GM11168 (cell line): Measurements from ENCODE around the gene GP2.

Experiments
- in situ Hi-C: fragments of 300-500 bp; cut with MboI; formaldehyde crosslinking; loops from one replicate; pipeline ENCODE4 v1.12.0; 2022; ENCODE audit warnings: low sequenced_read_pairs; ENCODE audit not compliant: unreplicated experiment

The GP2 gene

DNA sequence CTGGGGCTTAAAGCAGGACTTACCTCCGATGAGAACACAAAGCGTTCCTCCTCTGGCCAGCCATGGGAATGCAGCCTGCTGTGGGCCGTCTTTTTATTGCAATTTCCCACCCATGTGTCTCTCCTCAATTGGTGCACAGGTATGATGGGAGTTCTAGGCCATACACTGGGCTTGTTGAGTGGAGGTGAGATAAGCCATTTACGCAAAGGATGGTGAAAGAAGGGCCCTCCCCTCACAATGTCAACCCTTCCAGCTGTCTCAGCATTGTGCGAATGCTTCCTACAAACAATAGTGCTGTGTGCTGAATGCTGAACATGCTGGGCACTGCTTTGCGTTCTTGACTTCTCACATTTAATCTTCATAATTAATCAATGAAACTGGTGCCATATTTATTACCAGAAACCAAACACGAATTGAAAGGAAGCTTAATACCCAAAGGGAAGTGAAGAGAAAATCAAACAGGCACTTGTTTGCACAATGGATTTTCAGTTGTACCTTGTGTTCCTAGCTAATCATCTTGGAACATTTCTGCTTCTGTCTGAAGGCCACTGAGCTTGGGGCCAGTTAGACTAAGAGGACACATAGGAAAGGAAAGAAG lies at the start of gene GP2:
Gene GP2, minus strand, starts transcription at position 70 of the 598 bp plus-strand sequence. CDS start 1,082 bp downstream, outside the sequence.
- in situ Hi-C loops, result no loop called here

DNA sequence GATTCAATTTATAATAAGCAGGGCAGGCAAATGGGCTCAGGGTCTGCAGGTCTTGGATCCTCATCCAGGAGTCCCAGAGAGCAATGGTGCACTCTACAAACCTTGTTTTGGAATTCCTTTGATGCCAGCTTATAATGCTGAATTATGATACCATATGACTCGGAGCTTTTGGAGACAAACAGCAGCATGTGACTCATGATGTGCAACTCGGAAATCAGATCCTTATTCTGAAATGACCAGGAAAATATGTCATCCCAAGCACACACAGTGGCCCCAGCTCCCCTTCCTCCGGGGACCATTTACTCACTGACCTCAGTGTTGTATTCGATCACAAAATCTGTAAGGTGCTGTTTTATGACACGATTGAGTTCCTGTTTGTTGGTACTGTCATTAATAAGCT lies 45.4 kb upstream of the GP2 start:
- in situ Hi-C loops, result no loop called here

DNA sequence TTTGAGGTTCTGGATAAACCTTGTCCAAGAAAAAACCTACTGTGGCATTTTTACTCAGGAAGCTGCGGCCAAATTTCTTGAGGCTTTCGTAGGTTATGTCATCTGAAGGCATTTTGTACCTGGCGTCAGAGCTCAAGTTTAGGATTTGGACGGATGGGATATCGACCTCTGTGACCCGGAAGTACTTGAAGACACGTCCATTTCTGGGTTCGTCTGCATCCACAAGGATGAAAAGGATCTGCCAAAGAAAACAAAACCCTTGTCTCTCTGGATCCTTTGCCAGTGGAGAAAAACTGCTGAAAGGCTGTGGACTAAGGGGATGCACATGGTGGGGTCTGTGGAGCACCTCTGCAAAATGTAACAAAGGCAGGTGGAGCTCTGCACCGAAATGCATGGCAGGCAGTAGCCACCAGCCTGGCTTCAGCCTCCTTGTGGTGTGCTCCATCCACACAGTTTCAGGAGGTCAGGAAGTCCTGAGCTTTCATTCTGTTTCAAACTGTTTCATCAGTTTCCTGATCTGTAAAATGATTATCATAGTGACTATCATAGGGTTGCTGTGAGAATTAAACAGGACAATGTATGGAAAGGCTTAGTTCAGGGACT lies 42.2 kb upstream of the GP2 start:
- in situ Hi-C loops, result no loop called here

DNA sequence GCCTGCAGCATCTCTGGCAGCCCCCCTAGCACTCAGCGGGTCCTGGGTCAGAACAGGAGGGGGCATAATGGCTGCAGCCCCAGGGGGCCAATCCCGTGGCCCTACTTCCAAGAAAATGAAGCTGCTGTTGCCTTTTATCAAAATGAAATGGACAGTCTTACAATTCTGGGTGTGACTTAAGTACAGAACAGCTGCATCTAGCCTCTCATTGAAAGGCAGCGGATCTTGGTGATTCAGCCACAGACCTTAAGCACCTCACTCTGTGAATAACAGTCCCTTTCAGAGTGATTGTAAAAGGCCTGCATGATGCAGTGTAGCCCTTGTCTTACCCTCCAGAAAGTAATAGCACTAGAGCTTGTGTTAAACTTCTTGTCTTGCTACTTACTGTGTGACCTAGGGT lies 36.7 kb upstream of the GP2 start:
- in situ Hi-C loops, result no loop called here

DNA sequence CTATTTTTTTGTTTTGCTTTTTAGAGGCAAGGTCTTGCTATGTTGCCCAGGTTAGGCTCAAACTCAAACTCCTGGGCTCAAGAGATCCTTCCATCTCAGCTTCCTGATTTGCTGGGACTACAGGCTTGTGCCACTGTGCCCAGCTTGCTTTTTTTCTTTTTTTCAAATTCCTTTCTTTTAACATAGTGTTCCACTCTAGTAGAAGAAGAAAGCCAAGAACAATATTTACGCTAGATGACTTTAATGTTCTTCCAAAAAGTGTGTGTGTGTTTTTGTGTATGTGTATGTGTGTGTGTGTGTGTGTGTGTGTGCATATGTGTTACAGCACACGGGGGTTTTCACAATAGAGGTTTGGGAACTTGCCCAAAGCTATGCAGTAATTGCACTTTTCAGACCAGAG lies 35.9 kb upstream of the GP2 start:
- in situ Hi-C loops, result no loop called here

DNA sequence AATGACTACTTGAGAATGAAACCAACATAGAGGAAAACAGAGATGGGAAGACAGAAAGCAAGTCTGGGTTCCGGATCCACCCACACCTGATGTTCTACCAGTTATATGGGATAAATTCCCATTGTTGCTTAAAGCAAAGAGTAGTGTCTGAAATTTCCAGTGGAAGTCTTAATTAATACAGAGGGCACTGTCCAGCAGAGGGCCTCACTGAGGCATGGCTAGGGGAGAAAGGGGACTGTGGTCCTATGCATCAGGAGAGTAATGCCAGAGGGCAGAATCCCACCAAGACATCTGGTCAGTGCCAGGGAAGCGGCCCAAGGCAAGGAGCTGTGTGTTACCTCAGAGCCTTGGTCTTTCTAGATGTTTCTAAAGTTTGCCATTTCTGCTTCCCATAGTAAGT lies 32.7 kb upstream of the GP2 start:
- in situ Hi-C loops, result no loop called here

DNA sequence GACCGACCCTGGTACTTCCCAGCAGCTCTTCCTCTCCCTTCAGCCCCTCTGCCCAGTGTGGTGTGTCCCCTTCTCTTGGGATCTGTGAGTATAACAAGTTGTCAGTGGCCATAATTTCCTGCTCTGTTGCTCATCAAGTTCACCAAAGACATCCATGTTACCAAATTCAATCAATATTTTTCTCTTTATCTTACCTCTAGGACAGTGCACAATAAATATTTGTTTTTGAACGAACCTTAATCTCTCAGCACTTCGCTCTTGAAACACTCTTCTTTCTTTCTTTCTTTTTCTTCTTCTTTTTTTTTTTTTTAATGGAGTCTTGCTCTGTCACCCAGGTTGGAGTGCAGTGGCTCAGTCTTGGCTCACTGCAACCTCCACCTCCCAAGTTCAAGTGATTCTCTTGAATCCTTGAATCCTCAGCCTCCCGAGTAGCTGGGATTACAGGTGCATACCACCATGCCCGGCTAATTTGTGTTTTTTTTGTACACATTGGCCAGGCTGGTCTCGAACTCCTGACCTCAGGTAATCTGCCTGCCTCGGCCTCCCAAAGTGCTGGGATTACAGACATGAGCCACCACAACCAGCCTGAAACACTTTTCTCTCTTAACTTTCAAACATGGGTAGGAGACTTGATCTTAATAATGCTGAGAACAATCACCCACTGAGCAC lies 27.9 kb upstream of the GP2 start:
- in situ Hi-C loops, result no loop called here

DNA sequence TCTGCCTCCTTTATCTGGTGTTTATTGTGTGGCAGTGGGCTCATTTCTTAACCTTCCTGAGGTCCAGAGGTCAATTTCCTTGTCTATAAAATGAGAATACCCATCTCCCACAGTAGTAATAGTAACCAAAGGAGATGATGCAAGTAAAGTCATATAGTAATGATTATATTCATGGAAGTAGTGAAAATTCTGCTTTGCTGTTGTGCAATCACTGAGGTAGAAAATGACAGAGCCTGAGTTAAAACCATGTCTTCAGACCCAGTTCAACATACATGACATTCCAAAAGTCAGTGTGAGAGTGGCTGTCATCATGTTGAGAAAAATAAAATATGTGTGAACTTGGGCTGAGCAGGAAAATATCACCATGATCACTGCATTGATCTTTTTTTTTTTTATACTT lies 26.1 kb upstream of the GP2 start:
- in situ Hi-C loops, result no loop called here

DNA sequence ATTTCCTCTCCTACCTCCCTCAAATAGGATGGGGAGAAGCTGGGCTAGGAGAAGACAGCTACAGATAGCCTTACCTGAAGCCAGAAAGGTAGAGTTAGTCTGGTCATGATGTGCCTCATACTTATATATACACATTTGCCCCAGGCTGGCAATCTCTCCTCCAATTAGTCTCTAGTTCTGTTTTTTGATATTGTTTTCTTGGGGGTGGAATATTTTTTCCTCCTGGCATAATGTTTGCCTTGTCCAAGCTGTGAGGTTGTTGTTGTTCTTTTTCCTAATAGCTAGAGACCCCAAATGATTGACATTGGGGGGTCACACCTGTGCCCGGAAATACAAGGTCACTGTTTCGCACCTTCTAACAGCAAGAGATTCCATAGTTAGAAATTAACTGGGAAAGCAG lies 25.3 kb upstream of the GP2 start, which contains the start of gene UMOD:
Gene UMOD, minus strand, starts transcription at position 101 of the 400 bp plus-strand sequence. CDS start 1,978 bp downstream, outside the sequence.
- in situ Hi-C loops, result no loop called here

DNA sequence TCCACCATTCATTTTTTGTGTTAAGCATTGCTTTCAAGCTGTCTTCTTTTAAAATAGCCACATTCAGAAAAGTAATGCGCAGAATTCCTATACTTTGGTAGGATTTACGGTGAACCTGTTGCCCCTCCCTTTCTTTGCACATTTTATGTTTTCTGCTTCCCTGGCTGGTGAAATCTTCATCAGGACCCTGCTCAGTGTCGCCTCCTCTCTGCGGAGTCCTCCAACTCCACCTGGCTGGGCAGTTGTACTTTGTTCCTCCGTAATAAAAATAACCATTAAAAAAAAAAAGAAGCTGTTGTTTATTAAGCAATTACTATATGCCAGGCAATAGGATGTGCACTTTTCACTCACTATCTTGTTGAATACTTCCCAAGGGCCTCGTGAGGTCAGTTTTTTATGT lies 22.3 kb upstream of the GP2 start:
- in situ Hi-C loops, result no loop called here

DNA sequence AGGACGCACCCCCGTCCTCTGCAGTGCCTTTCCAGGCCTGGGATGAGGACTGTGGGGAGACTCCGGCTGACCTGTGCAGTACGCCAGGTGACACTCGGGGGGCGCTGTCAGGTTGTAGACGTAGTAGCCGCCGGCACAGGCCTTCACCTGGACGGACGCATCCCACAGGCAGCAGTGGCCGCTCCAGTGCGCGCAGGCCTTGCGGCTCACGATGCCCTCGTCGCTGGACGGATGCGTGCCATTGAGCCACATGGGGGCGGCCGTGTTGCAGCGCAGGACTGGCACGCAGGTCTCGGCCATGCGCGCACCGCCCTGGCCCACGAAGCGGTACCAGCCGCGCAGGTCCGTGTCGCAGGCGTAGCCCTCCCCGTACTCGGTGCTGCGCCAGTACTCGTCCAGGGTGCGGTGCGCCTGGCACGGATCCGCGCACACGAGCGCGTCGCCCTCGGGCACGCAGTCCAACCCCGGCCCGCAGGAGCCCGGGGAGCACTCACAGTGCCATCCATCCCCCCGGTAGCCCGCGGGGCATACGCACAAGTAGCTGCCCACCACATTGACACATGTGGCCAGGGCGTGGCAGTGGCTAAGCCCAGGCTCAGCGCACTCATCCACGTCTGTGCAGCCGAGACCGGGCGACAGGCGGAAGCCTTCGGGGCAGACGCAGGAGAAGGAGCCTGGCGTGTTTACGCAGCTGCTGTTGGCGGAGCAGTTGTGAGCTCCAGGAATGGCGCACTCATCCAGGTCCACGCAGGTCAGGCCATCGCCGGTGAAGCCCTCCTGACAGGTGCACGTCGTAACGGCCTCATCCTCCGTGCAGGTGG lies 21.3 kb upstream of the GP2 start:
- in situ Hi-C loops, result no loop called here

DNA sequence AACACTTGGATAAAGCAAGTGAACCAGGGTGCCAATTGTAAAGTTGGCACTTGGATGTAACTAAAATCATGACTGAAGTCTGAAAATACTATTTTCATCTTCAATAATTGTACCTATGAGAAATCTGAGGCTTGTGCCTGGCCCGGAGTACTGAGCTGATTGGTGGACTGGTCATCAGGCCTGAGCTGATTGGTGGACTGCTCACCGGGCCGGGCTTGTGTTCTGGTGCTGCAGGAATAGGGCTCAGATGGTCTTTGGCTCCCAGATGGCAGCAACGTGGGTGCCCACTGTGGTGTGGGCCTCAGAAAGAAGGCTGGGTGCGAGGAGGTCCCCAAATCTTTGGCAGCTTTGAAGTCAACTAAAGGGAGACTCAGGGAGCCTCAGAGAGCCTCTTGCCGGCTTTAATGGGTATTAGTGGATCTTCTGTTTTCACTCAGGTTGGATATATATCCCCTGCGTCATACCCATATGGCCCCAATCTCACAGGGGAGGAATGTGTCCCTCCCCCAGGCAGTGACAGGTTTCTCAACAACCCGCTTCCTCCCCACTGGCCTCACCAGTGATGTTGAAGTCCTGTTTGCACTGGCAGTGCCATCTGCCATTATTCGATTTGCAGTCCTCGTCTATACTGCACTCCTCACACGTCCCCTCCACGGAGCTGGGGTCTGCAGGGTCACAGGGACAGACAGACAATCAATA lies 20.5 kb upstream of the GP2 start:
- in situ Hi-C loops, result no loop called here

DNA sequence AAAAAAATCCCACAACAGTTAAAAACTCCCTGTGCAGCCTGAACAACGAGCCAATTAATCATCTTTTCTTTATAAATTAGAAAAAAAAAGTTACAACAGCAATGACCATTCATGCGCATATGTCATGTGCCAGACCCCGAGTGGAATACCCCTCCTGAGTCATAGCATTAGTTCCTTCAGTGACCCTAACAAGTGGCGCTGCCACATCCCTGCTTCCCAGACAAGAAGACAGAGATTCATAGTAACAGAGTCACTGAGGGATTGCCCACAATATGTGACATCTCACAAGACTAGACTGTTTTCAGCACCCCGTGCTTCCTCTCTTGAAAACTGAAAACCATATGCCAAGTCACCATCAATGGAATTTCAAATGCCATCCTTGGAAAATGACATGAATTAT lies 17.3 kb upstream of the GP2 start:
- in situ Hi-C loops, result no loop called here

DNA sequence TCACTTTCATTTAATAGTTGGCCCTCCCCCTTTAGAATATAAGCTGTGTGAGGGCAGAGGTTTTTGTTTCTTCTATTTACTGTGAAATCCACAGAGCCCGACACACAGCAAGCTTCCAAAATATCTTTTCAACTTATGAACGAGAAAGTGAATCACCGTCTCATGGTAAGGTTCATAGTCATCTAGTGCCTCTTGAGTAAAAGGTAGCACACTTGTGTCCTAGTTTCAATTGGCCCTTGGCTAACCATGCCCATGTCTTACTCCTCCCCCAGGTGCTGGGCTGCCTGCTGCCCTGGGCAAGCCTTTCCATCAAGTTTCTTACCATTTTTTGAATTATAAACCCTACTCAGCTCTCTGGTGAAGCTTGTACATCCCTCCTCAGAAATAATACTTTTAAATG lies 12.4 kb upstream of the GP2 start:
- in situ Hi-C loops, result no loop called here

DNA sequence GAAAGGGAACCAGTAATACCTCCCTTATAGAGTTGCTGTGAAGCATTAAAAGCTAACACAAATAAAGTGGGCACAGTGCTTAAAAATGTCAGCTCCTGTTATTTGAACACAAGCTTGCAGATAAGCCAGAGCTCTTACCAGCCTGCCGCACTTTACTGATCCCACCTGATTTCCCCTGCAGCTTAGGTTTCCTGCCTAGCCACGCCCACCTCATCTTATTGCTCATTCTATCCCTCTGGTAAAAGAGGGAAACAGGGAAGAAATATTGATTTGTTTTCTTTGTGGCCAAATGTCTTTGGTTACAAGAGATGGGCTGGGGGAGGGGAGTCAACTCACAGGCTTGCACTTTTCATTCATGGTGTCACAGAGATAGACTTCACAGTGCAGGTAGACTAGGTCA lies 9.6 kb upstream of the GP2 start:
- in situ Hi-C loops, result no loop called here

DNA sequence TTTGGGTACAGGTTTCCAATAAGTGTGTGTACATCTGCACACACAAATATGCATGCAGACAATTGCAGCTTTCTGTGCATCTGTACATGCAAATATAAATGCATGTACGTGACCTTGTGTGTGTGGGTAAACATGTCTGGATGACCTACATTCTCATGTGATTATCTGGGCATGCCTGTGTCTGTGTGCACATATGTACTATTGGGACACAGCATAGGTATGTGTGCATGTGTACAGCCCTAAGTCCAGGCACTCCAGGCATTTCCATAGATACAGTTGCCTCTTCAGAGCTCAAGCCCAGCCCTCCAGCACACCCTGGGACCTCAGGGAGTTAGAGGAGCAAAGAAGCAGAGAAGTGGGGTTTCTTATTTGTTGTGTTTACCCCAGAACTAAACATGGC lies 7.1 kb upstream of the GP2 start:
- in situ Hi-C loops, result no loop called here

DNA sequence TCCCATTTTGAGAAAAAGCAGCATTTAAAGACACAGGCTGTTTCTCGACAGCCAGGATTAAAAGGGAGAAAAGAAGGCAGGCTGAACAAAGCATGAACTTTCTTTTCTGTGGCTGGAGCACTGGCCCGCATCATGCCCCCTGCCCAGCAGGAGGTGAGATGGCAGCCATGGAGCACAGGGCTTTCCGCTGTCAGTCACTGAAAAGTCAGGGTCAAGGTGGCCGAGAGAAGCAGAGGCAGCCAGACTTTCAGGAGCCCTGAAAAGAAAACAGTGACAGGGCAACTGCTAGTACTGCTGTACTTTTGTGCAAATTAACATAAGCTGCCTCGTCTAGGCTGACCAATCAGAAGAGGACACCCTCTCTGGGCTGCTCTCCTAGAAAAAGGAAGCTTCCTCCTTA lies 5.8 kb upstream of the GP2 start:
- in situ Hi-C loops, result no loop called here

DNA sequence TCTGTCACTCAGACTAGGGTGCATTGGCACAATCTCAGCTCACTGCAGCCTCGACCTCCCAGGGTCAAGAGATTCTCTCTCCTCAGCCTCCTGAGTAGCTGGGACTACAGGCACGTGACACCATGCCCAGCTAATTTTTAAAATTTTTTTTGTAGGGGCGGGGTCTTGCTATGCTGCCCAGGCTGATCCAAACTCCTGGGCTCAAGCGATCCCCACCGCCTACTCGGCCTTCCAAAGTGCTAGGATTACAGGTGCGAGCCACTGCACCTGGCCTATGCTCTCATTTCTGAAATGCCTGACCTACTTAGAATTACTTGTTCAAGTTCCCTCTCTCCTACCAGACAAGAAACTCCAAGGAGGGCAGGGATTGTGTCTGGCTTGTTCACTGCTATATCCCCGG lies 5.1 kb upstream of the GP2 start:
- in situ Hi-C loops, result no loop called here

DNA sequence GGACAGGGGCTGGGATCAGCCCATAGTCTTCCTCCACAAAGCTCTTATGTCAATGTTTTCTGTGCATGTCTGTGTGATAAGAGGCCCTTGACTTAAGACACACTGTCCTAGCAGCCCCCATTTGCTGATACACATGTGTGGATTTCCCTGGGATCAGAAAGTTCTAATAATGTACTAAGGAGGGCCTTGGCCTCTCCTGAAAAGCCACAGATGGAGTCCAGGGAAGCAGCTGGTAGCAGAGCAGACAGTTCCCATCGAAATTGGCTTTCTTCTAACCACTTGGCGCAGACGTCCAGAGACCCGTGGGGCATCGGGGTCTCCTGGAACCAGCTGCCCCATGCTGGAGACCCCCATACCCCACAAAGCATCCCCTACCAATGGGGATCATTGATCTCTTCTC lies 4.3 kb upstream of the GP2 start:
- in situ Hi-C loops, result no loop called here

DNA sequence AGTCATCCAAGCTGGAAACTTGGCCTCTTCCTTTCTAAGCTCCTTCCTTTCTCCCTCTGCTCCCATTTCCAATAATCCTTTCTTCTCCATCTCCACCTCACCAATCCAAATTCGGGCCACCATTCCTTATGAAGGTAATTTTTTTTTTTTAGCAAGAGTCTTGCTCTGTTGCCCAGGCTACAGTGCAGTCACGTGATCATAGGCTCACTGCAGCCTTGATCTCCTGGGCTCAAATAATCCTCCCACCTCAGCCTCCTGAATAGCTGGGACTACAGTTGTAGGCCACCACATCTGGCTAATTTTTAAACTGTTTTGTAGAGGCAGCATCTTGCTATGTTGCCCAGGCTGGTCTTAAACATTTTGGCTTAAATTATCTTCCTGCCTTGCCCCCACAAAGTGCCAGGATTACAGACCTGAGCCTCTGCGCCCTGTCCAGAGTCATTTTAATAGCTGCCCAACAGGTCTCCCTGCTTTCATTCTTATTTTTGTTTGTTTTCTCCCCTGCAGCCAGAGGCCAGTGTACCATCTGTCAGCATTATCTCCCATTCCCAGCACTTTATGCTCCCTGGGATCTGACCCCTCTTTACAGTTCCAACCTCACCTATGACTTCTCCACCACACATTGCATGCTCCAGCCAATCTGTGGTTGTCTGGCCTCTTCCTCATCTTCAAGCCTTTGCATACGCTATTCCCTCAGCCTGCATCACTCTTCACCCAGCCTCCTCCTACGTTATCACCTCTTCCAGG lies 2.3 kb upstream of the GP2 start:
- in situ Hi-C loops, result no loop called here
